ENCODE measurements around the gene TTC7B. TPM values are rescaled to one million over a fixed set of nuclear protein-coding genes. Genes with fewer than 3 reads are reported as not detected.

The TTC7B gene
- total and polyA plus RNA-seq, 2 of the 13 experiments (the other 11 are each of a cell fraction or from before 2014, with no cell fraction given), result 1.3 to 3.2 TPM

- BruUV-seq (replicated peaks), result no TSS peak
- WGBS (ENCODE audit: low lambda C conversion rate), result 36% methylated on average over 5 of the region's 5 CpGs
- FAIRE-seq (no peak), ATAC-seq (no peak), DNase-seq (ENCODE audit: low spot score) (no peak)
- H3K27ac ChIP-seq (ENCODE audit: extremely low read length, insufficient read depth, low read length), result no peak overlapping the region
- H3K27me3 ChIP-seq (ENCODE audit: control insufficient read depth in 1 of 2, insufficient read depth in 2 of 2, low read length in 2 of 2), result no peaks in the 10 kb centered on the region
- ChIA-PET POLR2A (no interaction called here), CTCF (ENCODE audit: low intra/inter-chr PET ratio, low total read pairs) (no interaction called here)
- H3K79me2 ChIP-seq (ENCODE audit: insufficient read depth, low read length), result no peaks in the 10 kb centered on the region
- H3K4me2 ChIP-seq (ENCODE audit: low read depth, low read length), result no peak overlapping the region
- H3K9me3 ChIP-seq (ENCODE audit: low read length), result no peaks in the 10 kb centered on the region
- no peak for TF ChIP-seq KMT2B (CRISPR knock-in tag; IDR thresholded peaks at IDR 0.05)
- no peak for TF ChIP-seq RNF219 (CRISPR knock-in tag; IDR thresholded peaks at IDR 0.05)
- TF ChIP-seq THYN1 (CRISPR knock-in tag; IDR thresholded peaks at IDR 0.05; ENCODE audit: borderline replicate concordance, low read depth), result no peak
- TF ChIP-seq MBNL3 (CRISPR knock-in tag; conservative IDR thresholded peaks at IDR 0.05), result no peak
- no peak for TF ChIP-seq ZNF547 (CRISPR knock-in tag; IDR thresholded peaks at IDR 0.05)
- no peak for TF ChIP-seq KDM6A (CRISPR knock-in tag; IDR thresholded peaks at IDR 0.05; ENCODE audit: low read depth)
- TF ChIP-seq, protein P1, sequence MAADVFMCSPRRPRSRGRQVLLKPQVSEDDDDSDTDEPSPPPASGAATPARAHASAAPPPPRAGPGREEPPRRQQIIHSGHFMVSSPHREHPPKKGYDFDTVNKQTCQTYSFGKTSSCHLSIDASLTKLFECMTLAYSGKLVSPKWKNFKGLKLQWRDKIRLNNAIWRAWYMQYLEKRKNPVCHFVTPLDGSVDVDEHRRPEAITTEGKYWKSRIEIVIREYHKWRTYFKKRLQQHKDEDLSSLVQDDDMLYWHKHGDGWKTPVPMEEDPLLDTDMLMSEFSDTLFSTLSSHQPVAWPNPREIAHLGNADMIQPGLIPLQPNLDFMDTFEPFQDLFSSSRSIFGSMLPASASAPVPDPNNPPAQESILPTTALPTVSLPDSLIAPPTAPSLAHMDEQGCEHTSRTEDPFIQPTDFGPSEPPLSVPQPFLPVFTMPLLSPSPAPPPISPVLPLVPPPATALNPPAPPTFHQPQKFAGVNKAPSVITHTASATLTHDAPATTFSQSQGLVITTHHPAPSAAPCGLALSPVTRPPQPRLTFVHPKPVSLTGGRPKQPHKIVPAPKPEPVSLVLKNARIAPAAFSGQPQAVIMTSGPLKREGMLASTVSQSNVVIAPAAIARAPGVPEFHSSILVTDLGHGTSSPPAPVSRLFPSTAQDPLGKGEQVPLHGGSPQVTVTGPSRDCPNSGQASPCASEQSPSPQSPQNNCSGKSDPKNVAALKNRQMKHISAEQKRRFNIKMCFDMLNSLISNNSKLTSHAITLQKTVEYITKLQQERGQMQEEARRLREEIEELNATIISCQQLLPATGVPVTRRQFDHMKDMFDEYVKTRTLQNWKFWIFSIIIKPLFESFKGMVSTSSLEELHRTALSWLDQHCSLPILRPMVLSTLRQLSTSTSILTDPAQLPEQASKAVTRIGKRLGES (CRISPR knock-in tag; IDR thresholded peaks at IDR 0.05; ENCODE audit: borderline replicate concordance), result no peak
- TF ChIP-seq IRX3 (CRISPR knock-in tag; IDR thresholded peaks at IDR 0.05; ENCODE audit: borderline replicate concordance, low read depth), result no peak
- TF ChIP-seq KLF12 (CRISPR knock-in tag; IDR thresholded peaks at IDR 0.05; ENCODE audit: borderline replicate concordance), result no peak
- TF ChIP-seq PAX8 (CRISPR knock-in tag; IDR thresholded peaks at IDR 0.05; ENCODE audit: borderline replicate concordance), result no peak
- TF ChIP-seq ESRRA (CRISPR knock-in tag; IDR thresholded peaks at IDR 0.05; ENCODE audit: low read depth), result no peak
- TF ChIP-seq, protein P2, sequence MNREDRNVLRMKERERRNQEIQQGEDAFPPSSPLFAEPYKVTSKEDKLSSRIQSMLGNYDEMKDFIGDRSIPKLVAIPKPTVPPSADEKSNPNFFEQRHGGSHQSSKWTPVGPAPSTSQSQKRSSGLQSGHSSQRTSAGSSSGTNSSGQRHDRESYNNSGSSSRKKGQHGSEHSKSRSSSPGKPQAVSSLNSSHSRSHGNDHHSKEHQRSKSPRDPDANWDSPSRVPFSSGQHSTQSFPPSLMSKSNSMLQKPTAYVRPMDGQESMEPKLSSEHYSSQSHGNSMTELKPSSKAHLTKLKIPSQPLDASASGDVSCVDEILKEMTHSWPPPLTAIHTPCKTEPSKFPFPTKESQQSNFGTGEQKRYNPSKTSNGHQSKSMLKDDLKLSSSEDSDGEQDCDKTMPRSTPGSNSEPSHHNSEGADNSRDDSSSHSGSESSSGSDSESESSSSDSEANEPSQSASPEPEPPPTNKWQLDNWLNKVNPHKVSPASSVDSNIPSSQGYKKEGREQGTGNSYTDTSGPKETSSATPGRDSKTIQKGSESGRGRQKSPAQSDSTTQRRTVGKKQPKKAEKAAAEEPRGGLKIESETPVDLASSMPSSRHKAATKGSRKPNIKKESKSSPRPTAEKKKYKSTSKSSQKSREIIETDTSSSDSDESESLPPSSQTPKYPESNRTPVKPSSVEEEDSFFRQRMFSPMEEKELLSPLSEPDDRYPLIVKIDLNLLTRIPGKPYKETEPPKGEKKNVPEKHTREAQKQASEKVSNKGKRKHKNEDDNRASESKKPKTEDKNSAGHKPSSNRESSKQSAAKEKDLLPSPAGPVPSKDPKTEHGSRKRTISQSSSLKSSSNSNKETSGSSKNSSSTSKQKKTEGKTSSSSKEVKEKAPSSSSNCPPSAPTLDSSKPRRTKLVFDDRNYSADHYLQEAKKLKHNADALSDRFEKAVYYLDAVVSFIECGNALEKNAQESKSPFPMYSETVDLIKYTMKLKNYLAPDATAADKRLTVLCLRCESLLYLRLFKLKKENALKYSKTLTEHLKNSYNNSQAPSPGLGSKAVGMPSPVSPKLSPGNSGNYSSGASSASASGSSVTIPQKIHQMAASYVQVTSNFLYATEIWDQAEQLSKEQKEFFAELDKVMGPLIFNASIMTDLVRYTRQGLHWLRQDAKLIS (CRISPR knock-in tag; IDR thresholded peaks at IDR 0.05), result no peak
- no peak for TF ChIP-seq ZNF777 (CRISPR knock-in tag; IDR thresholded peaks at IDR 0.05)
- TF ChIP-seq YY1 (IDR thresholded peaks at IDR 0.05; ENCODE audit: insufficient read depth, insufficient replicate concordance, low read depth, low read length), result no peak
- no peak for TF ChIP-seq CENPT (CRISPR knock-in tag; IDR thresholded peaks at IDR 0.05; ENCODE audit: low read depth)
- no peaks in the 10 kb centered on the region for H4K20me1 ChIP-seq (ENCODE audit: insufficient read depth, low read length)
- no peaks in the 10 kb centered on the region for H3K36me3 ChIP-seq (replicated peaks in 1 of 2; ENCODE audit: control insufficient read depth in 1 of 2, insufficient read depth in 2 of 2, low read length in 2 of 2)
- intact Hi-C loops (cut with micrococcal nuclease; ENCODE audit: unreplicated experiment), result no loop called here
- no peak overlapping the region for H3K9ac ChIP-seq (ENCODE audit: insufficient read depth, low read depth, low read length)
- H3K4me3 ChIP-seq (replicated peaks in 1 of 3; ENCODE audit: insufficient read depth in 1 of 3, low read depth in 2 of 3, low read length in 3 of 3), result no peak overlapping the region
- in situ Hi-C loops (cut with HindIII; ENCODE audit: extremely low pct_ligation_motif_present, low pct_unique_long_range_greater_than_20kb), result no loop called here
- no peaks in the 10 kb centered on the region for H3K4me1 ChIP-seq (ENCODE audit: insufficient read depth, low read length)
- H2AFZ ChIP-seq (ENCODE audit: low read length), result no peak overlapping the region
Measured at GRCh38 chr14:90677484-90678050, 138.7 kb downstream of the TTC7B start.
